WTC11 (cell line): ENCODE measurements around the gene WFDC12. TPM values are rescaled to one million over a fixed set of nuclear protein-coding genes. Genes with fewer than 3 reads are reported as not detected.

Experiments used
- ATAC-seq: fragments of 200-7000 bp; cut with Tn5 transposase; 2 replicates; pipeline ENCODE4 v1.10.0; 2021; ENCODE audit warnings: mild to moderate bottlenecking, moderate library complexity
- CTCF ChIA-PET: fragments of 300-600 bp; sonication (Branson Sonifier 250); formaldehyde crosslinking; loops from one replicate; lab custom pipeline; 2021; ENCODE audit warnings: antibody characterized with exemption; lab: Charles Lee
- POLR2A ChIA-PET: fragments of 350-600 bp; sonication (Branson Sonifier 250); formaldehyde crosslinking; loops from one replicate; lab custom pipeline; 2021; ENCODE audit warnings: antibody characterized with exemption; lab: Charles Lee
- DNase-seq: peaks from one replicate; pipeline ENCODE4 v3.0.0; 2021; ENCODE audit warnings: low spot score
- H3K27ac Mint-ChIP-seq: 2 replicates; pipeline ENCODE4 v1.8.0; 2021; ENCODE audit warnings: mixed read lengths
- H3K27me3 Mint-ChIP-seq: 2 replicates; pipeline ENCODE4 v1.8.0; 2021; ENCODE audit warnings: low read depth, mild to moderate bottlenecking, moderate library complexity, mixed read lengths
- H3K36me3 Mint-ChIP-seq: 2 replicates; pipeline ENCODE4 v1.8.0; 2021; ENCODE audit warnings: mixed read lengths
- H3K4me1 Mint-ChIP-seq: 2 replicates; pipeline ENCODE4 v1.8.0; 2022; ENCODE audit warnings: mixed read lengths
- H3K4me3 Mint-ChIP-seq: 2 replicates; pipeline ENCODE4 v1.8.0; 2021; ENCODE audit warnings: mild to moderate bottlenecking, moderate library complexity, mixed read lengths
- H3K9me3 Mint-ChIP-seq: 2 replicates; pipeline ENCODE4 v1.8.0; 2021; ENCODE audit warnings: mixed read lengths
- ATF6 ChIP-seq: sonication (generic); formaldehyde crosslinking; IDR thresholded peaks from 2 replicates; pipeline ENCODE4 v1.8.1; 2023; ENCODE audit warnings: mild to moderate bottlenecking, missing genetic modification reagents
- CBFB ChIP-seq: sonication (generic); formaldehyde crosslinking; IDR thresholded peaks from 2 replicates; pipeline ENCODE4 v1.8.1; 2022; ENCODE audit warnings: mild to moderate bottlenecking, low read depth, missing genetic modification reagents
- E2F4 ChIP-seq: sonication (generic); formaldehyde crosslinking; IDR thresholded peaks from 2 replicates; pipeline ENCODE4 v1.8.1; 2022; ENCODE audit warnings: low read depth, mild to moderate bottlenecking, moderate library complexity, missing genetic modification reagents, borderline replicate concordance
- ESRRA ChIP-seq: sonication (generic); formaldehyde crosslinking; IDR thresholded peaks from 2 replicates; pipeline ENCODE4 v1.8.1; 2022; ENCODE audit warnings: mild to moderate bottlenecking, missing genetic modification reagents, borderline replicate concordance
- FOXK1 ChIP-seq: sonication (generic); formaldehyde crosslinking; IDR thresholded peaks from 2 replicates; pipeline ENCODE4 v1.8.0; 2022; ENCODE audit warnings: mild to moderate bottlenecking, moderate library complexity, missing genetic modification reagents
- JAZF1 ChIP-seq: fragments of 250-450 bp; sonication (Bioruptor Pico); IDR thresholded peaks from 2 replicates; pipeline ENCODE4 v1.9.0; 2021; ENCODE audit warnings: moderate library complexity, mild to moderate bottlenecking, inconsistent platforms
- MLX ChIP-seq: sonication (generic); formaldehyde crosslinking; IDR thresholded peaks from 2 replicates; pipeline ENCODE4 v1.8.1; 2023; ENCODE audit warnings: mild to moderate bottlenecking, missing genetic modification reagents, moderate library complexity
- MYBL2 ChIP-seq: sonication (generic); formaldehyde crosslinking; IDR thresholded peaks from 2 replicates; pipeline ENCODE4 v1.8.1; 2023; ENCODE audit warnings: mild to moderate bottlenecking, moderate library complexity, missing genetic modification reagents
- NFATC4 ChIP-seq: fragments of 250-450 bp; sonication (Bioruptor Pico); IDR thresholded peaks from 2 replicates; pipeline ENCODE4 v1.9.0; 2021; ENCODE audit warnings: mild to moderate bottlenecking
- NR1H2 ChIP-seq: sonication (generic); formaldehyde crosslinking; IDR thresholded peaks from 2 replicates; pipeline ENCODE4 v1.9.0; 2021; ENCODE audit warnings: mild to moderate bottlenecking, moderate library complexity, missing genetic modification reagents
- NR3C1 ChIP-seq: sonication (generic); formaldehyde crosslinking; conservative IDR thresholded peaks from 2 replicates; pipeline ENCODE4 v1.8.1; 2023; ENCODE audit warnings: low read depth, mild to moderate bottlenecking, missing genetic modification reagents
- PRRX2 ChIP-seq: fragments of 250-450 bp; sonication (Bioruptor Pico); IDR thresholded peaks from 2 replicates; pipeline ENCODE4 v1.8.0; 2021; ENCODE audit warnings: mild to moderate bottlenecking
- SMAD3 ChIP-seq: sonication (generic); formaldehyde crosslinking; IDR thresholded peaks from 2 replicates; pipeline ENCODE4 v1.8.0; 2022; ENCODE audit warnings: missing genetic modification reagents, mild to moderate bottlenecking, borderline replicate concordance
- TCF7 ChIP-seq: sonication (generic); formaldehyde crosslinking; IDR thresholded peaks from 2 replicates; pipeline ENCODE4 v1.8.0; 2022; ENCODE audit warnings: mild to moderate bottlenecking, low read depth, missing genetic modification reagents, moderate library complexity
- TP53 ChIP-seq: sonication (generic); formaldehyde crosslinking; IDR thresholded peaks from 2 replicates; pipeline ENCODE4 v1.8.1; 2023; ENCODE audit warnings: mild to moderate bottlenecking, missing genetic modification reagents
- ZNF138 ChIP-seq: sonication (generic); formaldehyde crosslinking; conservative IDR thresholded peaks from 2 replicates; pipeline ENCODE4 v1.8.1; 2022; ENCODE audit warnings: mild to moderate bottlenecking, moderate library complexity, missing genetic modification reagents
- ZNF263 ChIP-seq: sonication (generic); formaldehyde crosslinking; IDR thresholded peaks from 2 replicates; pipeline ENCODE4 v1.8.1; 2022; ENCODE audit warnings: low read depth, mild to moderate bottlenecking, moderate library complexity, missing genetic modification reagents
- ZNF671 ChIP-seq: fragments of 250-450 bp; sonication (Bioruptor Pico); IDR thresholded peaks from 2 replicates; pipeline ENCODE4 v1.8.0; 2021; ENCODE audit warnings: mild to moderate bottlenecking
- total RNA-seq: library from RNA; stranded (reverse); gene quantifications from 3 replicates; pipeline ENCODE4 v1.2.3, GENCODE V29; 2021
- TF ChIP-seq, protein P1 (sequence below): fragments of 250-450 bp; sonication (Bioruptor Pico); IDR thresholded peaks from 2 replicates; pipeline ENCODE4 v1.9.0; 2021; ENCODE audit warnings: mild to moderate bottlenecking, borderline replicate concordance
- TF ChIP-seq, protein P2 (sequence below): sonication (generic); formaldehyde crosslinking; conservative IDR thresholded peaks from 2 replicates; pipeline ENCODE4 v1.8.1; 2022; ENCODE audit warnings: mild to moderate bottlenecking, missing genetic modification reagents
- TF ChIP-seq, protein P3 (sequence below): sonication (generic); formaldehyde crosslinking; IDR thresholded peaks from 2 replicates; pipeline ENCODE4 v1.8.1; 2022; ENCODE audit warnings: mild to moderate bottlenecking, moderate library complexity, missing genetic modification reagents
- TF ChIP-seq, protein P4 (sequence below): sonication (generic); formaldehyde crosslinking; IDR thresholded peaks from 2 replicates; pipeline ENCODE4 v1.8.0; 2022; ENCODE audit warnings: missing genetic modification reagents

WFDC12 gene
- total RNA-seq, 1 experiment from 2014 or later, result not detected

DNA sequence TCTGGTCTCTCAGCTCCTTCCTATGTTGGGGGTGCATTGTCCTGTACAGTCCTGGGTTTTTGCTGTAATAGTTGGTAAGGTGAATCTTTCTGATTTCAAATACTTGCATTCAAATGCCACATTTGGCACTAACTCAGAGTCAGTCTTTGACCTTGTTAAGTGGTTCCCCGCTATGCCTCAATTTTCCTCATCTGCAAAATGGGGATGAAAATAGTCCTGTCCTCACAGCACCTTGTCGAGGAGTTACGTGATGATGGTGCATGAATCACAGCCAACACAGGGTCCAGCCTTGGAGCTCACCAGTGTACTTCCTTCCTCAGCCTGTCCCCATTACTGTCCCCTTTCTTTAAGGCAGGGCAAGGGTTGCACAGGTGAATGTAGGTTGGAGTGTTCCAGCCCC lies 10.4 kb downstream of the WFDC12 start (continued):
- no peak for TF ChIP-seq ATF6
- no peak for TF ChIP-seq E2F4 (CRISPR knock-in tag)
- no peak for TF ChIP-seq MLX
- TF ChIP-seq ZNF263 (CRISPR knock-in tag), result no peak
- TF ChIP-seq ZNF138 (CRISPR knock-in tag), result no peak
- TF ChIP-seq NFATC4 (CRISPR knock-in tag), result no peak
- TF ChIP-seq PRRX2 (CRISPR knock-in tag), result no peak
- no peak for TF ChIP-seq NR3C1 (CRISPR knock-in tag)
- TF ChIP-seq ZNF671 (CRISPR knock-in tag), result no peak
- TF ChIP-seq, protein P1, sequence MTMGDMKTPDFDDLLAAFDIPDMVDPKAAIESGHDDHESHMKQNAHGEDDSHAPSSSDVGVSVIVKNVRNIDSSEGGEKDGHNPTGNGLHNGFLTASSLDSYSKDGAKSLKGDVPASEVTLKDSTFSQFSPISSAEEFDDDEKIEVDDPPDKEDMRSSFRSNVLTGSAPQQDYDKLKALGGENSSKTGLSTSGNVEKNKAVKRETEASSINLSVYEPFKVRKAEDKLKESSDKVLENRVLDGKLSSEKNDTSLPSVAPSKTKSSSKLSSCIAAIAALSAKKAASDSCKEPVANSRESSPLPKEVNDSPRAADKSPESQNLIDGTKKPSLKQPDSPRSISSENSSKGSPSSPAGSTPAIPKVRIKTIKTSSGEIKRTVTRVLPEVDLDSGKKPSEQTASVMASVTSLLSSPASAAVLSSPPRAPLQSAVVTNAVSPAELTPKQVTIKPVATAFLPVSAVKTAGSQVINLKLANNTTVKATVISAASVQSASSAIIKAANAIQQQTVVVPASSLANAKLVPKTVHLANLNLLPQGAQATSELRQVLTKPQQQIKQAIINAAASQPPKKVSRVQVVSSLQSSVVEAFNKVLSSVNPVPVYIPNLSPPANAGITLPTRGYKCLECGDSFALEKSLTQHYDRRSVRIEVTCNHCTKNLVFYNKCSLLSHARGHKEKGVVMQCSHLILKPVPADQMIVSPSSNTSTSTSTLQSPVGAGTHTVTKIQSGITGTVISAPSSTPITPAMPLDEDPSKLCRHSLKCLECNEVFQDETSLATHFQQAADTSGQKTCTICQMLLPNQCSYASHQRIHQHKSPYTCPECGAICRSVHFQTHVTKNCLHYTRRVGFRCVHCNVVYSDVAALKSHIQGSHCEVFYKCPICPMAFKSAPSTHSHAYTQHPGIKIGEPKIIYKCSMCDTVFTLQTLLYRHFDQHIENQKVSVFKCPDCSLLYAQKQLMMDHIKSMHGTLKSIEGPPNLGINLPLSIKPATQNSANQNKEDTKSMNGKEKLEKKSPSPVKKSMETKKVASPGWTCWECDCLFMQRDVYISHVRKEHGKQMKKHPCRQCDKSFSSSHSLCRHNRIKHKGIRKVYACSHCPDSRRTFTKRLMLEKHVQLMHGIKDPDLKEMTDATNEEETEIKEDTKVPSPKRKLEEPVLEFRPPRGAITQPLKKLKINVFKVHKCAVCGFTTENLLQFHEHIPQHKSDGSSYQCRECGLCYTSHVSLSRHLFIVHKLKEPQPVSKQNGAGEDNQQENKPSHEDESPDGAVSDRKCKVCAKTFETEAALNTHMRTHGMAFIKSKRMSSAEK (CRISPR knock-in tag), result no peak
- TF ChIP-seq, all 79 proteins: peak for 0

DNA sequence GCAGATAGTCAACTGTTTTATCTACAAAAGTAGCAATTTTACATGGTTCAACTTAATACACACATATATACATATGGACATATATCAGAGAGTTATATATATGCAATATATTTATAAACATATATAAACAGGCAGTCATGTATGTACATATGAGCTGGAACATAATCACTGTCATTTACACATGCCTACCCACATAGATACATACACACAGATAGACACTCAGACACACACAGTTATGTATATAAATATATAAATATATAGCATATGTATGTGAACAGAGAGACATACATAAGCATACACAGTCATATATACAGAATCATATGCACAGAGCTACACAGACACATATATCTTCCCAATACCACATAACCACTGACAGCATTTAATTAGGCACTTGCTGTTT lies 11.5 kb downstream of the WFDC12 start:
- Mint-ChIP-seq H3K9me3 (no peaks in the 10 kb centered on the region), H3K36me3 (no peaks in the 10 kb centered on the region), H3K27ac (no peak overlapping the region), H3K27me3 (peaks cover 4% of the 10 kb centered on the region; the same call in 1 of the 2 replicates), H3K4me3 (no peak overlapping the region), H3K4me1 (peaks cover 8% of the 10 kb centered on the region; the same call in 1 of the 2 replicates)
- no peak for ATAC-seq
- ChIA-PET POLR2A (no interaction called here), CTCF (interaction anchor here (0.8 to 7.9 kb wide), 27 partner anchors 8 to 181 kb away, joined by 3 to 165 read pairs (median 8); partner anchors contain the start of gene KCNS1)
- DNase-seq, result no peak
- TF ChIP-seq, protein P2, sequence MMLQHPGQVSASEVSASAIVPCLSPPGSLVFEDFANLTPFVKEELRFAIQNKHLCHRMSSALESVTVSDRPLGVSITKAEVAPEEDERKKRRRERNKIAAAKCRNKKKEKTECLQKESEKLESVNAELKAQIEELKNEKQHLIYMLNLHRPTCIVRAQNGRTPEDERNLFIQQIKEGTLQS (CRISPR knock-in tag), result no peak
- no peak for TF ChIP-seq FOXK1 (CRISPR knock-in tag)
- TF ChIP-seq MYBL2 (CRISPR knock-in tag), result no peak
- no peak for TF ChIP-seq ZNF138 (CRISPR knock-in tag)
- no peak for TF ChIP-seq ESRRA (CRISPR knock-in tag)
- TF ChIP-seq NR1H2, result no peak
- TF ChIP-seq TP53 (CRISPR knock-in tag), result no peak
- TF ChIP-seq TCF7 (CRISPR knock-in tag), result no peak
- TF ChIP-seq ZNF671 (CRISPR knock-in tag), result no peak
- TF ChIP-seq MLX, result no peak
- TF ChIP-seq SMAD3 (CRISPR knock-in tag), result no peak
- TF ChIP-seq, protein P3, sequence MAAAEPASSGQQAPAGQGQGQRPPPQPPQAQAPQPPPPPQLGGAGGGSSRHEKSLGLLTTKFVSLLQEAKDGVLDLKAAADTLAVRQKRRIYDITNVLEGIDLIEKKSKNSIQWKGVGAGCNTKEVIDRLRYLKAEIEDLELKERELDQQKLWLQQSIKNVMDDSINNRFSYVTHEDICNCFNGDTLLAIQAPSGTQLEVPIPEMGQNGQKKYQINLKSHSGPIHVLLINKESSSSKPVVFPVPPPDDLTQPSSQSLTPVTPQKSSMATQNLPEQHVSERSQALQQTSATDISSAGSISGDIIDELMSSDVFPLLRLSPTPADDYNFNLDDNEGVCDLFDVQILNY (CRISPR knock-in tag), result no peak
- TF ChIP-seq, protein P4, sequence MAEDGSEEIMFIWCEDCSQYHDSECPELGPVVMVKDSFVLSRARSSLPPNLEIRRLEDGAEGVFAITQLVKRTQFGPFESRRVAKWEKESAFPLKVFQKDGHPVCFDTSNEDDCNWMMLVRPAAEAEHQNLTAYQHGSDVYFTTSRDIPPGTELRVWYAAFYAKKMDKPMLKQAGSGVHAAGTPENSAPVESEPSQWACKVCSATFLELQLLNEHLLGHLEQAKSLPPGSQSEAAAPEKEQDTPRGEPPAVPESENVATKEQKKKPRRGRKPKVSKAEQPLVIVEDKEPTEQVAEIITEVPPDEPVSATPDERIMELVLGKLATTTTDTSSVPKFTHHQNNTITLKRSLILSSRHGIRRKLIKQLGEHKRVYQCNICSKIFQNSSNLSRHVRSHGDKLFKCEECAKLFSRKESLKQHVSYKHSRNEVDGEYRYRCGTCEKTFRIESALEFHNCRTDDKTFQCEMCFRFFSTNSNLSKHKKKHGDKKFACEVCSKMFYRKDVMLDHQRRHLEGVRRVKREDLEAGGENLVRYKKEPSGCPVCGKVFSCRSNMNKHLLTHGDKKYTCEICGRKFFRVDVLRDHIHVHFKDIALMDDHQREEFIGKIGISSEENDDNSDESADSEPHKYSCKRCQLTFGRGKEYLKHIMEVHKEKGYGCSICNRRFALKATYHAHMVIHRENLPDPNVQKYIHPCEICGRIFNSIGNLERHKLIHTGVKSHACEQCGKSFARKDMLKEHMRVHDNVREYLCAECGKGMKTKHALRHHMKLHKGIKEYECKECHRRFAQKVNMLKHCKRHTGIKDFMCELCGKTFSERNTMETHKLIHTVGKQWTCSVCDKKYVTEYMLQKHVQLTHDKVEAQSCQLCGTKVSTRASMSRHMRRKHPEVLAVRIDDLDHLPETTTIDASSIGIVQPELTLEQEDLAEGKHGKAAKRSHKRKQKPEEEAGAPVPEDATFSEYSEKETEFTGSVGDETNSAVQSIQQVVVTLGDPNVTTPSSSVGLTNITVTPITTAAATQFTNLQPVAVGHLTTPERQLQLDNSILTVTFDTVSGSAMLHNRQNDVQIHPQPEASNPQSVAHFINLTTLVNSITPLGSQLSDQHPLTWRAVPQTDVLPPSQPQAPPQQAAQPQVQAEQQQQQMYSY, result no peak
- no peak for TF ChIP-seq CBFB
- TF ChIP-seq JAZF1, result no peak
